HT-29 (cell line): ENCODE results near the gene ST6GALNAC2. TPM values are rescaled to one million over a fixed set of nuclear protein-coding genes. Genes with fewer than 3 reads are reported as not detected.

Experiments used
- DNase-seq: peaks from one replicate; pipeline ENCODE4 v3.0.0-alpha.2; 2015; ENCODE audit warnings: low spot score
- total RNA-seq: library from RNA; depleted of rRNA; stranded (reverse); fragments of >200 nt; shearing (Covaris generic); gene quantifications from 2 replicates; pipeline ENCODE4 v1.2.3, GENCODE V29; 2014

ST6GALNAC2 gene
- total RNA-seq, 1 experiment from 2014 or later = 2.6 TPM

- no peak for DNase-seq
These were observed 28.8 kb downstream of the ST6GALNAC2 start for GRCh38 chr17:76556765-76557367.

- no peak for DNase-seq
These were observed 31.5 kb downstream of the ST6GALNAC2 start for GRCh38 chr17:76554131-76554530.

- no peak for DNase-seq
These were observed 32.3 kb downstream of the ST6GALNAC2 start for GRCh38 chr17:76553178-76553908.

- DNase-seq = no peak
These were observed 34.0 kb downstream of the ST6GALNAC2 start for GRCh38 chr17:76551685-76552084.

- peak; percentile 4 for DNase-seq
These were observed 34.7 kb downstream of the ST6GALNAC2 start for GRCh38 chr17:76550712-76551615.

- no peak for DNase-seq
These were observed 36.1 kb downstream of the ST6GALNAC2 start for GRCh38 chr17:76549539-76549938.

- no peak for DNase-seq
These were observed 36.5 kb downstream of the ST6GALNAC2 start for GRCh38 chr17:76549215-76549518.

GRCh38 chr17:76548378-76549214, 37.1 kb downstream of the ST6GALNAC2 start:
- DNase-seq = no peak

- DNase-seq = no peak
These were observed 37.9 kb downstream of the ST6GALNAC2 start for GRCh38 chr17:76547642-76548202.

GRCh38 chr17:76547183-76547641, 38.4 kb downstream of the ST6GALNAC2 start:
- peak; percentile 73 for DNase-seq

- DNase-seq = no peak
These were observed 39.0 kb downstream of the ST6GALNAC2 start for GRCh38 chr17:76546556-76547182.

GRCh38 chr17:76545918-76546555, 39.6 kb downstream of the ST6GALNAC2 start:
- DNase-seq = no peak

- no peak for DNase-seq
These were observed 40.9 kb downstream of the ST6GALNAC2 start for GRCh38 chr17:76544546-76545365.

- no peak for DNase-seq
These were observed 41.7 kb downstream of the ST6GALNAC2 start for GRCh38 chr17:76543826-76544545.

GRCh38 chr17:76543482-76543825, 42.2 kb downstream of the ST6GALNAC2 start:
- DNase-seq = no peak

GRCh38 chr17:76542984-76543383, 42.7 kb downstream of the ST6GALNAC2 start:
- DNase-seq = no peak

- no peak for DNase-seq
These were observed 43.1 kb downstream of the ST6GALNAC2 start for GRCh38 chr17:76542566-76542971.

GRCh38 chr17:76541739-76542454, 43.8 kb downstream of the ST6GALNAC2 start:
- DNase-seq = no peak
